Femur (tissue), 1 donor: ENCODE results near the gene TEX14.
"Not testable (repeated sequence)": the region's sequence is repeated elsewhere in the genome, so short reads cannot be mapped to it uniquely, and the experiment has no call there.

Experiments
- DNase-seq: peaks from one replicate; pipeline ENCODE4 v3.0.0-alpha.2; 2017

TEX14 gene

GRCh38 chr17:58593123-58593522 is 98.7 kb downstream of the TEX14 start:
- no peak for DNase-seq

- no peak for DNase-seq
Observed at GRCh38 chr17:58591455-58591854, 100.4 kb downstream of the TEX14 start.

DNA sequence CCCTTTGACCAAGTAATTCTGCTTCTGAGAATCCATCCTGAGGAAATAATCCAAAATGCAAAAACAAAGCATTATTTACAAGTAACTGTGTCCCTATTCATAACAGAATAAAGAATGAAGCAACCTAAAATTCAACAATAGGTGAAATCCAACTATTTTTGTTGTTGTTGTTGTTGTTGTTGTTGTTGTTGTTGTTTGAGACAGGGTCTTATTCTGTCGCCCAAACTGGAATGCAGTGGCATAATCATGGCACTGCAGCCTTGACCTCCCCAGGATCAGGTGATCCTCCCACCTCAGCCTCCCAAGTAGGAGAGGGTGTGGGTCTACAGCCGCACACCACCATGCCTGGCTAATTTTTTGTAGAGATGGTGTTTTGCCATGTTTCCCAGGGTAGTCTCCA is 101.5 kb downstream of the TEX14 start:
- DNase-seq: no peak

- peak; percentile 64 for DNase-seq
Observed at GRCh38 chr17:58587713-58588117, 104.1 kb downstream of the TEX14 start.

DNA sequence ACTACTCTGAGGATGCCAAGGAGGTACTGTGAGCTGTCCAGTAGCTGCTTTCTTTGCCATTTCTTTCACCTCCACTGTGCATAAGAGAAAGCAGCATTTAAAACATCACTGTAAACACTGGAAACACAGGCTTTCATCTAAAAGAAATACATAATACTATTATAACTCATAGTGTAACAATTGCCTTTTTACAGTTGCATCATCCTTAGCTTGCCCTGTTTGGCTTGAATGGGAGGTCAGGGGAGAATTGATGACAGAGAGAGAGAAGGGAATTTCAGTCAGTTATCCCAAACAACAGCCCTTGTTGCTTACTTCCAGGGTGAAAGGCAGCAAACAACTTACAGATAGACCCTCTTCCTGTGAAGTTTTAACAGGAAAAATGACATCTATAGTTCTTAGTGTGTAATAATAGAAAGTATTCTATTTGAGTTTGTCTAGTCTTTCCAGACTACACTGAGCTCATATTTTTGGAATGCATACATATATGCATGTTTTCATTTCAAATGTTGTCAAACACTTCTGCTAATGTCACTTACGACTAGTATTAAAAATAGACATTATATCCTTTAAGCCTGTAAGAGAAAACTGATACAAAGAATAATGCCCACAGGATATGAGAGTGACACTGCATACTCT is 105.7 kb downstream of the TEX14 start:
- no peak for DNase-seq

- no peak for DNase-seq
Observed at GRCh38 chr17:58585554-58585953, 106.3 kb downstream of the TEX14 start.

DNA sequence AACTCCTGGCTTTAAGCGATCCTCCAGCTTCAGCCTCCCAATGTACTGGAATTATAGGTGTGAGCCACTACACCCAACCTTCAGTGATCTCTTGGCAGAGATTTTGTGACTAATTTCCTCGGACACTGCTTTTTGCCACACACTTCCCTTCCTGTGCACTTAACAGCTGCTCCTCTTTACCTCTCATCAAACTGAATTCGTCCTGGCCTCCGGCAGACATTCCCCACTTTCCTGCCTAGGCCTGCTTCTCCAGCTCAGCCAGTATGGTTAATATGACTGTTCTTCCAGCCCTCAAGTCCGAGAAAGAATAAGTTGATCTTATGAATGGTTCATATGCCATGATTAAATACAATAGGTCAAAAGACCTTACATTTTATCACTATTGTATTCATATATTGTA is 108.4 kb downstream of the TEX14 start:
- no peak for DNase-seq

DNA sequence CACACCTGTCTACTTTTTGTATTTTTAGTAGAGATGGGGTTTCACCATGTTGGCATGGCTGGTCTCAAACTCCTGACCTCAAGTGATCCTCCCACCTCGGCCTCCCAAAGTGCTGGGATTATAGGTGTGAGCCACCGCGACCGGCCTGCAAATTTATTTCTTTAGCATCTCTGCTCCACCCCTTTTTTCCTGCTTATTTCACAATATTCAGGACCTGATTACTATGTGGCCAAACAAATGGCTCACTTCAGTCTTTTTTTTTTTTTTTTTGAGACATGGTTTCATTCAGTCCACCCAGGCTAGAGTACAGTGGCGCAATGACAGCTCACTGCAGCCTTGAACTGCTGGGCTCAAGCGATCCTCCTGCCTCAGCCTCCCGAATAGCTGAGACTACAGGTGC is 109.1 kb downstream of the TEX14 start:
- DNase-seq: not testable (repeated sequence)

- no peak for DNase-seq
Observed at GRCh38 chr17:58580671-58581070, 111.2 kb downstream of the TEX14 start.

GRCh38 chr17:58577696-58578095 is 114.1 kb downstream of the TEX14 start:
- peak; percentile 38 for DNase-seq

GRCh38 chr17:58576679-58577367 is 115.0 kb downstream of the TEX14 start:
- DNase-seq: no peak

DNA sequence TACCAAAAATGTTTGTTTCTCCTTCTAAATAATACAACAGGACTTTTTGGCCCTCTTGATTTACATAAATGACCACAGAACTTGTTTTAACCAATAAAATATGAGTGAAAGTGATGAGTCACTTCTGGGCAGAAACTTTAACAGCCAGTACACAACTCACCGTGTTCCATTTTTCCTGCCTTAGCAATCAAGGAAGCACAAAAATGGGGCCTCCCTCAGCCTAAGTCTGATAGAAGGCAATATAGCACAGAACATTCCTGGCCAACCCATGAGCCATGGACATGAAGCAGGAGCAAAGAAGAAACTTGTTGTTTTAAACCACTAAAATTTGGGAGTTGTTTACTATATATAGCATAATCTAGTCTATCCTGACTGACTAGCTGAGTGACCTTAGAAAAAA is 116.3 kb downstream of the TEX14 start:
- DNase-seq: no peak

- DNase-seq: no peak
Observed at GRCh38 chr17:58574025-58574424, 117.8 kb downstream of the TEX14 start.

DNA sequence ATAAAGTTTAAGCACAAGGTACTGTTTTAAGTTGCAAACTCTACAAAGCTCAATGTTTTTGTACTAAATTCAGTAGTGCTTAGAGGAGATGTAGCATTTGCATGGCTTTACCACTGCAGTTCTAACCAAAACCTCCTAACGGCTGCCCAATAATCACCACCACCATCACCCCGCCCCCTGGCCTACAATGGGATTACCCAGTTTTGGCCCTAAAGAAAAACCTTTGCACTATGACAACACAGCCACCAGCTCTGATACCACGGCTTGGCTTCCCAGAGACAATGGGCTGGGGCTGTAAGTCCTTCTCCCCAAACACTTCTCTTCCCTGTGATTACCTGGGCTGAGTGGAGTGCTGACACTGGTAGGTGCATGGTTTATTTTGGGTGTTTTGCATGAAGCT is 119.0 kb downstream of the TEX14 start:
- no peak for DNase-seq

DNA sequence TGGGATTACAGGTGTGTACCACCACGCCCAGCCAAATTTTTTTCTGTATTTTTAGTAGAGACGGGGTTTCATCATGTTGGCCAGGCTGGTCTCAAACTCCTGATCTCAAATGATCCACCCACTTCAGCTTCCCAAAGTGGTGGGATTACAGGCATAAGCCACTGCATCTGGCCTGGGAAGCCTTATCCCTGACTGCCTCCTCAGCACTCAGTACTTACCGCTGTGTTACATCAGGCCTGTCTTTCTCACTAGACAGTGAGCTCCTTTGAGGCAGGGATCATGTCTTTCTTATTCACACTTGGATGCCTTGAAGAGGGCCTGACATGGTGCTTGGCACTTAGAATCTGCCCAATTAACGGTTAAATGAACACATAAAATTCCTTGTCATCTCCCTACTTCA is 121.1 kb downstream of the TEX14 start:
- no peak for DNase-seq

GRCh38 chr17:58569196-58569595 is 122.6 kb downstream of the TEX14 start:
- DNase-seq: no peak

DNA sequence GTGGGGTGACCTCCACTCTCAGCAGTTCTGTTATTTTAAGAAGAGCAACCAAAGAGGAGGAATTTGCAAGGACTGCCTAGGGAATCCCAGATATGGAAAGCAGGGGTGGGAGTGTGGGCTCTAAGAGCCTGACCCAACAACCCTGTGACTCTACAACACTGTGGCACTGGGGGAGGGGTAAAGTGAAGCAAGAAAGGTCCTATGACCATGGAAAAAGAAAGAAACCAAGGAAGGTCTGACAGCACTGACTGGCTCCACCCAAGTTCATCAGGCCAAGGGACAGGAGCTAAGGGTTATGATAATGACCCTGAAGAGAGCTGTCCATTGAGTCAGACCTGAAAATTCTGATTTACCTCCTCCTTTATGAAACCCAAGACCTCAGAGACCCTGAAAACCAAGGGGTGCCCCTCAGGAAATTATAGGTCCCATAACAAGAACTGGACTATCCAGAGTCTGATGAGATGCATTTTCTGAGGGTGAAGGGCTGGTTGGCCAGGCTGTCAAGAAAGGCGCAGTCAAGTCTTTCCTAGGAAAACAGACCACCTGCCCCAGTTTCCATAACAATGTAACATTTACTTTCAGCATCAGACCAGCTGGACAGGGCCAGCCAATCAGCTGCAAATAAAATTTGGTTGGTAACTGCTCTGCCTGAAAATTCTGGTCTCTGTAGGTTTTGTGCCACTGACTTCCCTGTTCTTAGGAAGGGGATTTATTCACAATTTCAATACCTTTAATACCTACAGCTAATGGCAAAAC is 123.6 kb downstream of the TEX14 start:
- DNase-seq: no peak

- no peak for DNase-seq
Observed at GRCh38 chr17:58565389-58566311, 126.2 kb downstream of the TEX14 start.

DNA sequence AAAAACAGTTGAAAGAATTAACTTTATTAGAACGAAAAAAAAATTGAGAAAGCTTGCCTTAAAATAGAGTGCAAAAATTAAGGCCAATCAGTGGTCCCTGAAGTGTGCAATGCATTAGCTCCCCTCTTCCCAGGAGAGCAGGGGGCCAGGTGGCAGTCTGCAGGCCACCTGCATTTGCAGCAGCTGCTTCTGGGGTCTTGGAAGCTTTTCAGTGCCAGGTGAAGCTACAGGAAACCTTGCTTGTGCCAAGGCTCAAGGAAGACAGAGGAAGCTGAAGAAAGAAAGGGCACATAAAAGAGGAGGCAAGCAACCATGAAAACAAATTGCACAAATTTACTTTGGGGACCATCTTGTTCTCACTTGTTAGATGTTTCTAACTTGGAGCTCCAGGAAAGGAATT is 126.9 kb downstream of the TEX14 start:
- DNase-seq: no peak

DNA sequence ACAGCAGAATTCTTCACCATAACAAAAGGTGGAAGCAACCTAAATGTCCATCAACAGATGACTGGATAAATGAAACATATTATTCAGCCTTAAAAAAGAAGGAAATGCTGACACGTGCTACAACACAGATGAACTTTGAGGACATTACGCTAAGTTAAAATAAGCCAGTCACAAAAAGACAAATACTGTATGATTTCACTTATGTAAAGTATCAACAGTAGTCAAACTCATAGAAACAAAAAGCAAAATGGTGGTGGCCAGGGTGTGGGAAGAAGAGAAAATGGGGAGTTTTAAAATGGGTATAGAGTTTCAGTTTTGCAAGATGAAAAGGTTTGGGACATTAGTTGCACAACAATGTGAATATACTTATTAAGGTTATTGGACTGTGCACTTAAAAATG is 127.6 kb downstream of the TEX14 start:
- DNase-seq: no peak

DNA sequence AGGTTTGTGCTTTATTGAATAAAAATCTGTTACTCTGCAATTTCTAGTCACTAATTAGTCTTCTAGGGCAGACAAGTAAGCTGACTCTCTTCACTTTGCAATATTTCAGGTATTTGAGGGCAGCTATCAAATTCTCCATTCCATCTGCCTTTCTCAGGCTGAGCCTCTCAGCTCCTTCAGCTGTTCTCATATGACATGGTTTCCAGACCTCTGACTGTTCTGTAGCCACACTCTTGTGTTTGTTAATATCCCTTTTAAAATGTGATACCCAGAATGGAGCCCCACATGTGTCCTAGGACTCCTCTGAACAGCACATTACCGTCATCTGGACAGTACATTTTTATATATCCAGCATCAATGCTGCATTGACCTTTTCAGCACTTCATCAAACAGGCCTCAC is 131.3 kb downstream of the TEX14 start:
- no peak for DNase-seq

- no peak for DNase-seq
Observed at GRCh38 chr17:58557981-58558380, 133.9 kb downstream of the TEX14 start.

- no peak for DNase-seq
Observed at GRCh38 chr17:58556833-58557250, 135.0 kb downstream of the TEX14 start.
